ENCODE data around the gene DPP6. TPM values are rescaled to one million over a fixed set of nuclear protein-coding genes. Genes with fewer than 3 reads are reported as not detected.

DPP6 gene
- total RNA-seq, 3 donors from 2014 or later, result 0.59 to 0.98 TPM; not detected in 1

DNA sequence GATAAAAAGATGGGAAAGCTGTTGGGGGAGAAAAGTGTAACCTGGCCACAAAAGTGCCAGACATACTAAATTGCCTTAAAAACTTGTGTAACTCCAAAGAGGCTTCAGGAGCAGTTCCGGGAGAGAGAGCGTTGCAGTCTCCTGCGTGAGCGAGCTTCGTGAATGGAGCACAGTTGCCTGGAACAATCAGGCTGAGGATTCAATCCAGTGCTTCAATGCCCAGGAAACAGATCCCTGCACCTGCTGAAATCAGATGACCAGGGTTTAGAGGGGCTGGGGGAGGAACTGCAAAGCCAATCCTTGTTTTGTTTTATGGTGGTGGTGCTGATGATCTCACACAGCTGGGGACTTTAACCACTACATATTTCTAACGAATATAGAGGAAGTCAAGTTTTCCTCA lies 398.3 kb downstream of the DPP6 start:
- no peaks in the 10 kb centered on the region for H3K36me3 ChIP-seq
- no peaks in the 10 kb centered on the region for H3K27me3 ChIP-seq
- TF ChIP-seq, protein P1, sequence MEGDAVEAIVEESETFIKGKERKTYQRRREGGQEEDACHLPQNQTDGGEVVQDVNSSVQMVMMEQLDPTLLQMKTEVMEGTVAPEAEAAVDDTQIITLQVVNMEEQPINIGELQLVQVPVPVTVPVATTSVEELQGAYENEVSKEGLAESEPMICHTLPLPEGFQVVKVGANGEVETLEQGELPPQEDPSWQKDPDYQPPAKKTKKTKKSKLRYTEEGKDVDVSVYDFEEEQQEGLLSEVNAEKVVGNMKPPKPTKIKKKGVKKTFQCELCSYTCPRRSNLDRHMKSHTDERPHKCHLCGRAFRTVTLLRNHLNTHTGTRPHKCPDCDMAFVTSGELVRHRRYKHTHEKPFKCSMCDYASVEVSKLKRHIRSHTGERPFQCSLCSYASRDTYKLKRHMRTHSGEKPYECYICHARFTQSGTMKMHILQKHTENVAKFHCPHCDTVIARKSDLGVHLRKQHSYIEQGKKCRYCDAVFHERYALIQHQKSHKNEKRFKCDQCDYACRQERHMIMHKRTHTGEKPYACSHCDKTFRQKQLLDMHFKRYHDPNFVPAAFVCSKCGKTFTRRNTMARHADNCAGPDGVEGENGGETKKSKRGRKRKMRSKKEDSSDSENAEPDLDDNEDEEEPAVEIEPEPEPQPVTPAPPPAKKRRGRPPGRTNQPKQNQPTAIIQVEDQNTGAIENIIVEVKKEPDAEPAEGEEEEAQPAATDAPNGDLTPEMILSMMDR (IDR thresholded peaks at IDR 0.05), result no peak
- TF ChIP-seq POLR2AphosphoS5 (IDR thresholded peaks at IDR 0.05), result no peak
- DNase-seq (ENCODE audit: low spot score in 2 of 2), result no peak
- H3K4me1 ChIP-seq, result no peaks in the 10 kb centered on the region
- peaks cover 0 to 30% of the 10 kb centered on the region in 2 donors for H3K9me3 ChIP-seq
- H3K4me3 ChIP-seq, result no peak overlapping the region
- intact Hi-C loops (cut with DNase I; ENCODE audit: low total_unique reads), result no loop called here
- no peak overlapping the region for H3K27ac ChIP-seq

DNA sequence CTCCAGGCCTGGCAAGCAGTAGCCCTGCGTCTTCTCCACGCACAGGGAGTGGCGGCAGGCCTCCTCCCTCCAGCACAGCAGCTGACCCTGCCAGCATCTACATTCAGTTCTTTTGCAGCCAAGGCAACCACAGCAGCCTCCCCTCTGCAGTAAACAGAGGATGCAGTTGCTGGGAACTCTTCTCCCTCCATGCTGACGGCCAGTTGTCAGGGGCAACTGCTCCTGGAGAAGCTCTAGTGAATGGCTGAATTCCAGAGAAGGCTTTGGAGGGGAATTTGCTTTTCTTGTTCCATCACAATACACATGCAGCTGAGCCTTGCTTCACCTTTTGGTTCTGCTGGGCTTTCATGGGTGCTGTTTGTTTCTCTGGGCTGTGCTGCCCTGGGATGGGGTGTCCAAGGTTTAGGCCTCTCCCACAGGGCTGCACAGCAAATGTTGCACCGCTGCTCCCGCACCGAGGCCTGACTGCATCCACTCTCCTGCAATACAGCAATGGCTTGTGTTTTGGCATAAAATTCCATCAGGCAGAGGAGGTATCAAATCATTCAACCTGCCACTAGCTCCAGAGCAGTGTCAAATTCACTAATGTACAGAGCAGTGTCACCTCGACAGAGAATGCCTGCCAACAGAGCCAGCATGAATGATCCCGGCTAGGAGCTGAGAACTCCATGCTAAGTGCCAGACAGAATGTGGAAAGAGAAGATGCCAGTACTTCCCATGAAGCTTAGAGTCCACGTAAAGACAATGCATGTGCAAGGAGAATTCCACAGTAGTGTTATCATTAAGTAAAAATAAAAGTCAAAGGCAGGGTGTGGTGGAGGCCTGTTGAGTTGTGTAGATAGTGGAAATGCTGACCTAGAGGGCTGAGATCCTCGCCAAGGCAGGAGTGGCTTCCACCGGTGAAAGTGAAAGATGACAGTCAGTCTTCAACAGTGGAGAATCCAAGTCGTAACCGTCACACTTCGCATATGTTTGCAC lies 399.6 kb downstream of the DPP6 start:
- Histone ChIP-seq H3K4me3 (no peak overlapping the region), H3K27me3 (no peaks in the 10 kb centered on the region), H3K36me3 (no peaks in the 10 kb centered on the region), H3K4me1 (no peaks in the 10 kb centered on the region), H3K27ac (no peak overlapping the region), H3K9me3 (peaks cover 2 to 26% of the 10 kb centered on the region in 2 donors)
- intact Hi-C loops (cut with DNase I; ENCODE audit: low total_unique reads), result no loop called here
- TF ChIP-seq, protein P1 (IDR thresholded peaks at IDR 0.05), result no peak
- TF ChIP-seq POLR2AphosphoS5 (IDR thresholded peaks at IDR 0.05) (no peak), POLR2A (IDR thresholded peaks at IDR 0.05) (no peak)
- DNase-seq (ENCODE audit: low spot score in 2 of 2), result no peak

DNA sequence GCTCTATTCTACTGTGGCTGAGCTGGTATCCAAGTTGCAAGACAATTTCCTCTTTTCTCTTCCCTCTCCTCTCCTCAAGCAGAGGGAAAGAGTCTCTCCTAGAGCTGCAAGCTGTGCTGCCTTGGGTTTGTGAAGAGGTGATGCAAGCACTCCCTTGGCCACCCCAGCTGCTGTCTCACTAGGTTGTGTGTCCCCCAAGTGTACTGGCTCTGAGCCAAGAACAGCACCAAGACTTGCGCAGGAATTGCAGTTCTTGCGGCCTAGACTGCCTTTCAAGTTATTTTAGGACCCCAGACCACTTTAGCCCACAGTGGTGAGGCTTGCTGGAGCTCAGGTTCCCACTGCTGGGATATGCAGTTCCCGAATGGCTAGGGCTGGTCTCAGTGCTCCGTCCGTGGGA lies 411.6 kb downstream of the DPP6 start:
- no peaks in the 10 kb centered on the region for H3K36me3 ChIP-seq
- no peak for TF ChIP-seq POLR2AphosphoS5 (IDR thresholded peaks at IDR 0.05)
- no peak for TF ChIP-seq POLR2A (IDR thresholded peaks at IDR 0.05)
- TF ChIP-seq, protein P1 (IDR thresholded peaks at IDR 0.05), result no peak
- H3K27me3 ChIP-seq, result no peaks in the 10 kb centered on the region
- no peaks in the 10 kb centered on the region for H3K4me1 ChIP-seq
- DNase-seq (ENCODE audit: low spot score in 2 of 2), result no peak
- H3K9me3 ChIP-seq, result peaks cover 16 to 53% of the 10 kb centered on the region in 2 donors
- intact Hi-C loops (cut with DNase I; ENCODE audit: low total_unique reads), result loop anchor here (5.0 kb wide), 1 partner anchor 941 kb away; no protein-coding TSS in a partner anchor
- H3K4me3 ChIP-seq, result no peak overlapping the region
- H3K27ac ChIP-seq, result no peak overlapping the region

DNA sequence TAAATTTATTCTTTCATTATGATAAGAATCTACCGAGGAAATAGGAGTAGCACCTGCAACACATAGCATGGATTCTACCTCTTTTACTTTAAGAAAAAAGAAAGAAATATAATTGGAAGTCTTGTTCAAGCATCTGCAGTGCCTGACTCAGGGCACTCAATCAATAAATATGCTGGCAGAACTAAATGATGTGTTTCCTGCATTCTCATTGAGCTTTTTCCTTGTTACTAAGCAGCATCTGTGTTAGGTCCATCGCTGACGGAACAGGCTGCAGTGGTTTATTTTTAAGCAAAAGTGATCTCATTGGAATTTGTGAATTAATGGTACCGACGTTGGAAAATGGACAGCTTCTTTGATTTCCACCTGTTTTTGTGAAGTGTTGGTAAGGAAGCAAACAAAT lies 417.5 kb downstream of the DPP6 start:
- peaks cover 0 to 18% of the 10 kb centered on the region in 2 donors for H3K9me3 ChIP-seq
- DNase-seq (ENCODE audit: low spot score in 2 of 2), result no peak
- H3K36me3 ChIP-seq, result no peaks in the 10 kb centered on the region
- intact Hi-C loops (cut with DNase I; ENCODE audit: low total_unique reads), result no loop called here
- H3K4me1 ChIP-seq, result no peaks in the 10 kb centered on the region
- H3K27me3 ChIP-seq, result no peaks in the 10 kb centered on the region
- TF ChIP-seq, protein P1 (IDR thresholded peaks at IDR 0.05), result no peak
- TF ChIP-seq POLR2AphosphoS5 (IDR thresholded peaks at IDR 0.05) (no peak), POLR2A (IDR thresholded peaks at IDR 0.05) (no peak)
- no peak overlapping the region for H3K4me3 ChIP-seq
- no peak overlapping the region for H3K27ac ChIP-seq

DNA sequence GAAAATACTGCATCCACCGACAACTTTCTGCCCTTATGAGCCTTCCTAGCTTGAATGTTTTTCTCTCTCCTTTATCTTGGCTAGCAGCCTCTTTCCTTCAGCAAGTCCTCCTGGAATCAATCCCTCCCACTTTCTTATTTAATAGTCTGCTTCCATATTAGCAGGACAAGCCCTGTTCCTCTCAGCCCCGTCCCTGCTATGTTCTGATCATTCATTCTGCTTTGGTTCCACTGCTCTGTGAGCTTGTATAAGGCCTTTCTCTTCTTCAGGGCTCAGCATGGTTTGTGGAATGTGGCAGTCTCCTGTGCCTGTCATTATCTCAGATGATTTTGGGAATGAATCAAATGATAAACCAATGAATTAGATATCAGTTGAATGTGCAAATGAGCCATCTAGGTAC lies 420.1 kb downstream of the DPP6 start:
- no peak overlapping the region for H3K4me3 ChIP-seq
- H3K27ac ChIP-seq, result no peak overlapping the region
- H3K27me3 ChIP-seq, result no peaks in the 10 kb centered on the region
- intact Hi-C loops (cut with DNase I; ENCODE audit: low total_unique reads), result no loop called here
- no peak for DNase-seq (ENCODE audit: low spot score in 2 of 2)
- H3K36me3 ChIP-seq, result no peaks in the 10 kb centered on the region
- H3K4me1 ChIP-seq, result no peaks in the 10 kb centered on the region
- no peak for TF ChIP-seq POLR2A (IDR thresholded peaks at IDR 0.05)
- TF ChIP-seq, protein P1 (IDR thresholded peaks at IDR 0.05), result no peak
- TF ChIP-seq POLR2AphosphoS5 (IDR thresholded peaks at IDR 0.05), result no peak
- H3K9me3 ChIP-seq, result no peaks in the 10 kb centered on the region
